ENCODE measurements around the gene USO1.

GRCh38 chr4:75745721-75746199 lies 21.4 kb downstream of the USO1 start:
- TF ChIP-seq CTCF (IDR thresholded peaks at IDR 0.05) (no peak), POLR2A (IDR thresholded peaks at IDR 0.05) (no peak)

All from body of pancreas (tissue), 4 donors.